ENCODE data around the gene NPY4R. TPM values are rescaled to one million over a fixed set of nuclear protein-coding genes. Genes with fewer than 3 reads are reported as not detected.
"Not testable (repeated sequence)": the region's sequence is repeated elsewhere in the genome, so short reads cannot be mapped to it uniquely, and the experiment has no call there.

NPY4R gene
- total RNA-seq, 2 experiments from 2014 or later = not detected

- H3K79me2 ChIP-seq (ENCODE audit: insufficient read depth, low read depth, low read length); DNase-seq (ENCODE audit: low spot score); intact Hi-C loops (cut with micrococcal nuclease; ENCODE audit: unreplicated experiment); H2AFZ ChIP-seq (ENCODE audit: low read length); H3K9me3 ChIP-seq (ENCODE audit: low read length); CTCF ChIA-PET (ENCODE audit: unreplicated experiment); H3K36me3 ChIP-seq (ENCODE audit: insufficient read depth, low read length); H3K9me2 ChIP-seq (ENCODE audit: insufficient read depth, low read length); H4K20me1 ChIP-seq (ENCODE audit: insufficient read depth, low read length); H3K27ac ChIP-seq (ENCODE audit: low read depth, low read length, poor library complexity, severe bottlenecking); H3K4me1 ChIP-seq (ENCODE audit: insufficient read depth, low read length, poor library complexity, severe bottlenecking); H3K4me3 ChIP-seq (ENCODE audit: low read depth, low read length, poor library complexity, severe bottlenecking); POLR2A ChIA-PET; BruUV-seq (replicated peaks); H3K4me2 ChIP-seq (ENCODE audit: low read length): not testable (repeated sequence)
Observed at GRCh38 chr10:46457071-46457470, 8.7 kb downstream of the NPY4R start.

GRCh38 chr10:46455992-46456391, 9.8 kb downstream of the NPY4R start:
- H4K20me1 ChIP-seq (ENCODE audit: insufficient read depth, low read length); CTCF ChIA-PET (ENCODE audit: unreplicated experiment); H3K9me2 ChIP-seq (ENCODE audit: insufficient read depth, low read length); H3K4me2 ChIP-seq (ENCODE audit: low read length); POLR2A ChIA-PET; H3K27ac ChIP-seq (ENCODE audit: low read depth, low read length, poor library complexity, severe bottlenecking); H3K4me3 ChIP-seq (ENCODE audit: low read depth, low read length, poor library complexity, severe bottlenecking); BruUV-seq (replicated peaks); H2AFZ ChIP-seq (ENCODE audit: low read length); H3K9me3 ChIP-seq (ENCODE audit: low read length); H3K79me2 ChIP-seq (ENCODE audit: insufficient read depth, low read depth, low read length); H3K4me1 ChIP-seq (ENCODE audit: insufficient read depth, low read length, poor library complexity, severe bottlenecking); H3K36me3 ChIP-seq (ENCODE audit: insufficient read depth, low read length); DNase-seq (ENCODE audit: low spot score); intact Hi-C loops (cut with micrococcal nuclease; ENCODE audit: unreplicated experiment): not testable (repeated sequence)

- intact Hi-C loops (cut with micrococcal nuclease; ENCODE audit: unreplicated experiment); H4K20me1 ChIP-seq (ENCODE audit: insufficient read depth, low read length); POLR2A ChIA-PET; H3K9me3 ChIP-seq (ENCODE audit: low read length); BruUV-seq (replicated peaks); H2AFZ ChIP-seq (ENCODE audit: low read length); CTCF ChIA-PET (ENCODE audit: unreplicated experiment); H3K36me3 ChIP-seq (ENCODE audit: insufficient read depth, low read length); H3K9me2 ChIP-seq (ENCODE audit: insufficient read depth, low read length); H3K4me1 ChIP-seq (ENCODE audit: insufficient read depth, low read length, poor library complexity, severe bottlenecking); H3K27ac ChIP-seq (ENCODE audit: low read depth, low read length, poor library complexity, severe bottlenecking); H3K4me2 ChIP-seq (ENCODE audit: low read length); DNase-seq (ENCODE audit: low spot score); H3K79me2 ChIP-seq (ENCODE audit: insufficient read depth, low read depth, low read length); H3K4me3 ChIP-seq (ENCODE audit: low read depth, low read length, poor library complexity, severe bottlenecking): not testable (repeated sequence)
Observed at GRCh38 chr10:46451365-46451764, 14.4 kb downstream of the NPY4R start.

GRCh38 chr10:46450829-46451228, 14.9 kb downstream of the NPY4R start:
- H2AFZ ChIP-seq (ENCODE audit: low read length); CTCF ChIA-PET (ENCODE audit: unreplicated experiment); H4K20me1 ChIP-seq (ENCODE audit: insufficient read depth, low read length); H3K27ac ChIP-seq (ENCODE audit: low read depth, low read length, poor library complexity, severe bottlenecking); H3K4me3 ChIP-seq (ENCODE audit: low read depth, low read length, poor library complexity, severe bottlenecking); DNase-seq (ENCODE audit: low spot score); BruUV-seq (replicated peaks); H3K79me2 ChIP-seq (ENCODE audit: insufficient read depth, low read depth, low read length); H3K36me3 ChIP-seq (ENCODE audit: insufficient read depth, low read length); intact Hi-C loops (cut with micrococcal nuclease; ENCODE audit: unreplicated experiment); H3K9me3 ChIP-seq (ENCODE audit: low read length); H3K4me1 ChIP-seq (ENCODE audit: insufficient read depth, low read length, poor library complexity, severe bottlenecking); H3K9me2 ChIP-seq (ENCODE audit: insufficient read depth, low read length); POLR2A ChIA-PET; H3K4me2 ChIP-seq (ENCODE audit: low read length): not testable (repeated sequence)

- H3K27ac ChIP-seq (ENCODE audit: low read depth, low read length, poor library complexity, severe bottlenecking); H3K4me2 ChIP-seq (ENCODE audit: low read length); H3K9me2 ChIP-seq (ENCODE audit: insufficient read depth, low read length); H2AFZ ChIP-seq (ENCODE audit: low read length); H3K36me3 ChIP-seq (ENCODE audit: insufficient read depth, low read length); H3K4me1 ChIP-seq (ENCODE audit: insufficient read depth, low read length, poor library complexity, severe bottlenecking); BruUV-seq (replicated peaks); DNase-seq (ENCODE audit: low spot score); H3K4me3 ChIP-seq (ENCODE audit: low read depth, low read length, poor library complexity, severe bottlenecking); POLR2A ChIA-PET; CTCF ChIA-PET (ENCODE audit: unreplicated experiment); intact Hi-C loops (cut with micrococcal nuclease; ENCODE audit: unreplicated experiment); H3K9me3 ChIP-seq (ENCODE audit: low read length); H4K20me1 ChIP-seq (ENCODE audit: insufficient read depth, low read length); H3K79me2 ChIP-seq (ENCODE audit: insufficient read depth, low read depth, low read length): not testable (repeated sequence)
Observed at GRCh38 chr10:46447439-46447838, 18.3 kb downstream of the NPY4R start.

- BruUV-seq (replicated peaks); CTCF ChIA-PET (ENCODE audit: unreplicated experiment); H3K79me2 ChIP-seq (ENCODE audit: insufficient read depth, low read depth, low read length); POLR2A ChIA-PET; H3K36me3 ChIP-seq (ENCODE audit: insufficient read depth, low read length); H3K9me3 ChIP-seq (ENCODE audit: low read length); H3K4me2 ChIP-seq (ENCODE audit: low read length); H4K20me1 ChIP-seq (ENCODE audit: insufficient read depth, low read length); H3K4me3 ChIP-seq (ENCODE audit: low read depth, low read length, poor library complexity, severe bottlenecking); intact Hi-C loops (cut with micrococcal nuclease; ENCODE audit: unreplicated experiment); H3K27ac ChIP-seq (ENCODE audit: low read depth, low read length, poor library complexity, severe bottlenecking); DNase-seq (ENCODE audit: low spot score); H3K9me2 ChIP-seq (ENCODE audit: insufficient read depth, low read length); H2AFZ ChIP-seq (ENCODE audit: low read length); H3K4me1 ChIP-seq (ENCODE audit: insufficient read depth, low read length, poor library complexity, severe bottlenecking): not testable (repeated sequence)
Observed at GRCh38 chr10:46445389-46446122, 20.2 kb downstream of the NPY4R start.

GRCh38 chr10:46443422-46443821, 22.3 kb downstream of the NPY4R start:
- H2AFZ ChIP-seq (ENCODE audit: low read length); H3K4me1 ChIP-seq (ENCODE audit: insufficient read depth, low read length, poor library complexity, severe bottlenecking); POLR2A ChIA-PET; H3K9me2 ChIP-seq (ENCODE audit: insufficient read depth, low read length); H3K9me3 ChIP-seq (ENCODE audit: low read length); H3K27ac ChIP-seq (ENCODE audit: low read depth, low read length, poor library complexity, severe bottlenecking); H3K36me3 ChIP-seq (ENCODE audit: insufficient read depth, low read length); DNase-seq (ENCODE audit: low spot score); intact Hi-C loops (cut with micrococcal nuclease; ENCODE audit: unreplicated experiment); BruUV-seq (replicated peaks); H3K4me3 ChIP-seq (ENCODE audit: low read depth, low read length, poor library complexity, severe bottlenecking); H4K20me1 ChIP-seq (ENCODE audit: insufficient read depth, low read length); H3K79me2 ChIP-seq (ENCODE audit: insufficient read depth, low read depth, low read length); H3K4me2 ChIP-seq (ENCODE audit: low read length); CTCF ChIA-PET (ENCODE audit: unreplicated experiment): not testable (repeated sequence)

All from OCI-LY7 (cell line).